ENCODE data around the gene RFC5. TPM values are rescaled to one million over a fixed set of nuclear protein-coding genes. Genes with fewer than 3 reads are reported as not detected.

Gene RFC5
- total and polyA plus RNA-seq, 2 of the 13 experiments (the other 11 are each of a cell fraction or from before 2014, with no cell fraction given): 16.8 to 51.4 TPM

DNA sequence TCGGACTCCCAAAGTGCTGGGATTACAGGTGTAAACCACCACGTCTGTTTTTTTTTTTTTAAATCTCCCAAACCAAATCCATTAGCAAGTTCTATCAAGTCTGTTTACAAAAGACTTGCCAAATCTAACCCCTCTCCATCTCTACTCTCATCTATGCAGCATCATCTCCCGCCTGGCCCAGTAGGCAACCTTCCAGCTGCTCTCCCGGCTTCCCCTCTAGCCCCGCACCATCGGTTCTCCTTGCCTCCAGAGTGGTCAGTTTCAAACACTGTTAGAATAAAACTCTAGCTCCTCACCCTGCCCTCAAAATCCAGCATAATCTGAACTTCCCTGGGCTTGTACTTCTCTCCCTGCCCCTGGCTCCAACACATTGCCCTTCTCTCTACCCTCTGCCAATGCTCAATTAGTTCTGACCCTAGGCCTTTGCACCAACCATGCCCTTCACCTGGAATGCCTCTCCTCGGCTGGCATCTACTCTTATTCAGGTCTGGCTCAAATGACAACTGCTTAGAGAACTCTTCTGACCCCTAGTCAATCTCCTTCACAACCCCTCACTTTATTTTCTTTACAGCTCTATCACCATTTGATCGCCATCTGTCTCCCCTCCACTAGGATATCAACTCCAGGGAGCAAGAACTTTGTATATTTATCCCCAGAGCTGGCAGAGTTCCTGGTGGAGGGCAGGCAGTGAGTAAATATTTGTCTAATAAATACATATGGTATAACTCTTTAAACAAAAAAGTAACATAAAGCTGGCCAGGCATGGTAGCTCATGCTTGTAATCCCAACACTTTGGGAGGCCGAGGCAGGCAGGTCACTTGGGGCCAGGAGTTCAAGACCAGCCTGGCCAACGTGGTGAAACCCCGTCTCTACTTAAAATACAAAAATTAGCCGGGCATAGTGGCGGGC, 39.6 kb downstream of the RFC5 start (continued):
- TF ChIP-seq, protein P1, sequence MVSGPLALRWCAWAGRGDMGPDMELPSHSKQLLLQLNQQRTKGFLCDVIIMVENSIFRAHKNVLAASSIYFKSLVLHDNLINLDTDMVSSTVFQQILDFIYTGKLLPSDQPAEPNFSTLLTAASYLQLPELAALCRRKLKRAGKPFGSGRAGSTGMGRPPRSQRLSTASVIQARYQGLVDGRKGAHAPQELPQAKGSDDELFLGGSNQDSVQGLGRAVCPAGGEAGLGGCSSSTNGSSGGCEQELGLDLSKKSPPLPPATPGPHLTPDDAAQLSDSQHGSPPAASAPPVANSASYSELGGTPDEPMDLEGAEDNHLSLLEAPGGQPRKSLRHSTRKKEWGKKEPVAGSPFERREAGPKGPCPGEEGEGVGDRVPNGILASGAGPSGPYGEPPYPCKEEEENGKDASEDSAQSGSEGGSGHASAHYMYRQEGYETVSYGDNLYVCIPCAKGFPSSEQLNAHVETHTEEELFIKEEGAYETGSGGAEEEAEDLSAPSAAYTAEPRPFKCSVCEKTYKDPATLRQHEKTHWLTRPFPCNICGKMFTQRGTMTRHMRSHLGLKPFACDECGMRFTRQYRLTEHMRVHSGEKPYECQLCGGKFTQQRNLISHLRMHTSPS (CRISPR knock-in tag; IDR thresholded peaks at IDR 0.05; ENCODE audit: low read depth): peak; percentile 69
- TF ChIP-seq, protein P2, sequence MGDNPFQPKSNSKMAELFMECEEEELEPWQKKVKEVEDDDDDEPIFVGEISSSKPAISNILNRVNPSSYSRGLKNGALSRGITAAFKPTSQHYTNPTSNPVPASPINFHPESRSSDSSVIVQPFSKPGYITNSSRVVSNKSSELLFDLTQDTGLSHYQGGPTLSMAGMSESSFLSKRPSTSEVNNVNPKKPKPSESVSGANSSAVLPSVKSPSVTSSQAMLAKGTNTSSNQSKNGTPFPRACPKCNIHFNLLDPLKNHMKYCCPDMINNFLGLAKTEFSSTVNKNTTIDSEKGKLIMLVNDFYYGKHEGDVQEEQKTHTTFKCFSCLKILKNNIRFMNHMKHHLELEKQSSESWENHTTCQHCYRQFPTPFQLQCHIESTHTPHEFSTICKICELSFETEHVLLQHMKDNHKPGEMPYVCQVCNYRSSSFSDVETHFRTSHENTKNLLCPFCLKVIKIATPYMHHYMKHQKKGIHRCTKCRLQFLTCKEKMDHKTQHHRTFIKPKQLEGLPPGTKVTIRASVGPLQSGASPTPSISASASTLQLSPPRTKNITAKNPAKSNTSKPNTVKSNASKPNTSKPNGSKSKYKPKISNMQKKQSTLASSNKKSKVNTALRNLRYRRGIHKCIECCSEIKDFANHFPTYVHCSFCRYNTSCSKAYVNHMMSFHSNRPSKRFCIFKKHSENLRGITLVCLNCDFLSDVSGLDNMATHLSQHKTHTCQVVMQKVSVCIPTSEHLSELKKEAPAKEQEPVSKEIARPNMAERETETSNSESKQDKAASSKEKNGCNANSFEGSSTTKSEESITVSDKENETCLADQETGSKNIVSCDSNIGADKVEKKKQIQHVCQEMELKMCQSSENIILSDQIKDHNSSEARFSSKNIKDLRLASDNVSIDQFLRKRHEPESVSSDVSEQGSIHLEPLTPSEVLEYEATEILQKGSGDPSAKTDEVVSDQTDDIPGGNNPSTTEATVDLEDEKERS (CRISPR knock-in tag; IDR thresholded peaks at IDR 0.05): 0 out of 2 replicates have a peak, but pooled peaks have one; percentile 21
- TF ChIP-seq TBX2 (CRISPR knock-in tag; IDR thresholded peaks at IDR 0.05; ENCODE audit: borderline replicate concordance): peak; percentile 51
- peak; percentile 27; the same call in 1 of the 2 replicates for TF ChIP-seq NCOA2 (CRISPR knock-in tag; IDR thresholded peaks at IDR 0.05)
- 0 out of 2 replicates have a peak, but pooled peaks have one; percentile 30 for TF ChIP-seq PHF21A (CRISPR knock-in tag; IDR thresholded peaks at IDR 0.05)
- TF ChIP-seq, protein P3, sequence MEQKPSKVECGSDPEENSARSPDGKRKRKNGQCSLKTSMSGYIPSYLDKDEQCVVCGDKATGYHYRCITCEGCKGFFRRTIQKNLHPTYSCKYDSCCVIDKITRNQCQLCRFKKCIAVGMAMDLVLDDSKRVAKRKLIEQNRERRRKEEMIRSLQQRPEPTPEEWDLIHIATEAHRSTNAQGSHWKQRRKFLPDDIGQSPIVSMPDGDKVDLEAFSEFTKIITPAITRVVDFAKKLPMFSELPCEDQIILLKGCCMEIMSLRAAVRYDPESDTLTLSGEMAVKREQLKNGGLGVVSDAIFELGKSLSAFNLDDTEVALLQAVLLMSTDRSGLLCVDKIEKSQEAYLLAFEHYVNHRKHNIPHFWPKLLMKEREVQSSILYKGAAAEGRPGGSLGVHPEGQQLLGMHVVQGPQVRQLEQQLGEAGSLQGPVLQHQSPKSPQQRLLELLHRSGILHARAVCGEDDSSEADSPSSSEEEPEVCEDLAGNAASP (CRISPR knock-in tag; IDR thresholded peaks at IDR 0.05; ENCODE audit: borderline replicate concordance): peak; percentile 35; the same call in 1 of the 2 replicates
- TF ChIP-seq, protein P4, sequence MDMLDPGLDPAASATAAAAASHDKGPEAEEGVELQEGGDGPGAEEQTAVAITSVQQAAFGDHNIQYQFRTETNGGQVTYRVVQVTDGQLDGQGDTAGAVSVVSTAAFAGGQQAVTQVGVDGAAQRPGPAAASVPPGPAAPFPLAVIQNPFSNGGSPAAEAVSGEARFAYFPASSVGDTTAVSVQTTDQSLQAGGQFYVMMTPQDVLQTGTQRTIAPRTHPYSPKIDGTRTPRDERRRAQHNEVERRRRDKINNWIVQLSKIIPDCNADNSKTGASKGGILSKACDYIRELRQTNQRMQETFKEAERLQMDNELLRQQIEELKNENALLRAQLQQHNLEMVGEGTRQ (IDR thresholded peaks at IDR 0.05; ENCODE audit: low read depth, low read length): no peak
- TF ChIP-seq, protein P4 (CRISPR knock-in tag; IDR thresholded peaks at IDR 0.05; ENCODE audit: borderline replicate concordance): no peak
- peak; percentile 30; the same call in 1 of the 2 replicates for TF ChIP-seq IRF2 (CRISPR knock-in tag; IDR thresholded peaks at IDR 0.05)
- TF ChIP-seq CREM (IDR thresholded peaks at IDR 0.05): 0 out of 2 replicates have a peak, but pooled peaks have one; percentile 27
- no peak for TF ChIP-seq CREM (CRISPR knock-in tag; IDR thresholded peaks at IDR 0.05)
- TF ChIP-seq CHD4 (IDR thresholded peaks at IDR 0.05; ENCODE audit: borderline replicate concordance, low read length): 0 out of 2 replicates have a peak, but pooled peaks have one; percentile 76
- peak; percentile 97; the same call in 1 of the 2 replicates for TF ChIP-seq ZBTB20 (CRISPR knock-in tag; IDR thresholded peaks at IDR 0.05; ENCODE audit: borderline replicate concordance, low read depth)
- TF ChIP-seq, protein P5, sequence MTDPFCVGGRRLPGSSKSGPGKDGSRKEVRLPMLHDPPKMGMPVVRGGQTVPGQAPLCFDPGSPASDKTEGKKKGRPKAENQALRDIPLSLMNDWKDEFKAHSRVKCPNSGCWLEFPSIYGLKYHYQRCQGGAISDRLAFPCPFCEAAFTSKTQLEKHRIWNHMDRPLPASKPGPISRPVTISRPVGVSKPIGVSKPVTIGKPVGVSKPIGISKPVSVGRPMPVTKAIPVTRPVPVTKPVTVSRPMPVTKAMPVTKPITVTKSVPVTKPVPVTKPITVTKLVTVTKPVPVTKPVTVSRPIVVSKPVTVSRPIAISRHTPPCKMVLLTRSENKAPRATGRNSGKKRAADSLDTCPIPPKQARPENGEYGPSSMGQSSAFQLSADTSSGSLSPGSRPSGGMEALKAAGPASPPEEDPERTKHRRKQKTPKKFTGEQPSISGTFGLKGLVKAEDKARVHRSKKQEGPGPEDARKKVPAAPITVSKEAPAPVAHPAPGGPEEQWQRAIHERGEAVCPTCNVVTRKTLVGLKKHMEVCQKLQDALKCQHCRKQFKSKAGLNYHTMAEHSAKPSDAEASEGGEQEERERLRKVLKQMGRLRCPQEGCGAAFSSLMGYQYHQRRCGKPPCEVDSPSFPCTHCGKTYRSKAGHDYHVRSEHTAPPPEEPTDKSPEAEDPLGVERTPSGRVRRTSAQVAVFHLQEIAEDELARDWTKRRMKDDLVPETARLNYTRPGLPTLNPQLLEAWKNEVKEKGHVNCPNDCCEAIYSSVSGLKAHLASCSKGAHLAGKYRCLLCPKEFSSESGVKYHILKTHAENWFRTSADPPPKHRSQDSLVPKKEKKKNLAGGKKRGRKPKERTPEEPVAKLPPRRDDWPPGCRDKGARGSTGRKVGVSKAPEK (CRISPR knock-in tag; IDR thresholded peaks at IDR 0.05; ENCODE audit: borderline replicate concordance): peak; percentile 33; the same call in 1 of the 2 replicates
- TF ChIP-seq ZMYM3 (CRISPR knock-in tag; IDR thresholded peaks at IDR 0.05): peak; percentile 70; the same call in 1 of the 2 replicates
- peak; percentile 47; the same call in 1 of the 2 replicates for TF ChIP-seq BCL6 (CRISPR knock-in tag; IDR thresholded peaks at IDR 0.05)
